HL-60 (cell line): Measurements from ENCODE around the gene ERBB4.

Experiments
- DNase-seq, 2 experiments: peaks; one replicate each; pipeline ENCODE4 v3.0.0-alpha.2; 2010 to 2020; ENCODE audit warnings: low read depth in 1 of 2, low spot score in 1 of 2
- H3K27ac ChIP-seq: fragments of 250-450 bp; sonication (Bioruptor Pico); replicated peaks from 2 replicates; pipeline ENCODE4 v1.5.1; 2020; ENCODE audit warnings: mild to moderate bottlenecking, moderate library complexity
- H3K27me3 ChIP-seq: fragments of 250-450 bp; sonication (Bioruptor Pico); 2 replicates; pipeline ENCODE4 v1.5.1; 2021; ENCODE audit warnings: mild to moderate bottlenecking, moderate library complexity; ENCODE audit not compliant: insufficient read depth, poor library complexity, severe bottlenecking
- H3K4me3 ChIP-seq: replicated peaks from 2 replicates; pipeline ENCODE4 v1.5.1; 2011; ENCODE audit warnings: mild to moderate bottlenecking, control low read depth, low read length; ENCODE audit not compliant: insufficient read depth
- CTCF ChIP-seq: IDR thresholded peaks from one replicate; pipeline ENCODE4 v1.5.1; 2011; ENCODE audit warnings: low read length, control low read depth, inconsistent platforms; ENCODE audit not compliant: insufficient read depth
- GABPA ChIP-seq: IDR thresholded peaks from 2 replicates; pipeline ENCODE4 v1.6.1; 2012; ENCODE audit warnings: low read depth
- POLR2AphosphoS5 ChIP-seq: IDR thresholded peaks from 2 replicates; pipeline ENCODE4 v1.6.1; 2012; ENCODE audit warnings: low read depth
- REST ChIP-seq: IDR thresholded peaks from 2 replicates; pipeline ENCODE4 v1.6.1; 2012; ENCODE audit warnings: low read depth; ENCODE audit not compliant: insufficient replicate concordance
- SPI1 ChIP-seq: IDR thresholded peaks from 2 replicates; pipeline ENCODE4 v1.6.1; 2012; ENCODE audit warnings: low read depth, mild to moderate bottlenecking, borderline replicate concordance

Gene ERBB4

GRCh38 chr2:211367293-211367692 lies 1171.3 kb downstream of the ERBB4 start:
- no peaks in the 10 kb centered on the region for H3K27me3 ChIP-seq
- no peak for TF ChIP-seq REST
- TF ChIP-seq SPI1: no peak
- TF ChIP-seq POLR2AphosphoS5: no peak
- no peak for TF ChIP-seq CTCF
- TF ChIP-seq GABPA: no peak
- no peak overlapping the region for H3K4me3 ChIP-seq
- no peak for DNase-seq
- no peak overlapping the region for H3K27ac ChIP-seq

GRCh38 chr2:211364911-211365310 lies 1173.7 kb downstream of the ERBB4 start:
- H3K27me3 ChIP-seq: no peaks in the 10 kb centered on the region
- no peak overlapping the region for H3K4me3 ChIP-seq
- no peak for TF ChIP-seq CTCF
- TF ChIP-seq SPI1: no peak
- no peak for TF ChIP-seq REST
- no peak for TF ChIP-seq GABPA
- no peak for TF ChIP-seq POLR2AphosphoS5
- no peak for DNase-seq
- no peak overlapping the region for H3K27ac ChIP-seq

GRCh38 chr2:211361383-211361782 lies 1177.2 kb downstream of the ERBB4 start:
- TF ChIP-seq GABPA (no peak), CTCF (no peak), REST (no peak), POLR2AphosphoS5 (no peak), SPI1 (no peak)
- Histone ChIP-seq H3K27ac (no peak overlapping the region), H3K4me3 (no peak overlapping the region), H3K27me3 (no peaks in the 10 kb centered on the region)
- DNase-seq: no peak
